ENCODE data around the gene GPR146.
"Not testable (repeated sequence)": the region's sequence is repeated elsewhere in the genome, so short reads cannot be mapped to it uniquely, and the experiment has no call there.

GPR146 gene

GRCh38 chr7:999941-1000935 lies 44.1 kb upstream of the GPR146 start:
- H3K9me3 ChIP-seq (ENCODE audit: low read depth, low read length), result no peaks in the 10 kb centered on the region
- no peak overlapping the region for H3K9ac ChIP-seq (ENCODE audit: insufficient read length)
- H3K4me3 ChIP-seq, result no peak overlapping the region
- no peak for DNase-seq (ENCODE audit: low read depth, low spot score)
- TF ChIP-seq FOXP2 (optimal IDR thresholded peaks at IDR 0.05; ENCODE audit: control extremely low read depth, extremely low read length, insufficient read depth) (no peak), POLR2AphosphoS5 (IDR thresholded peaks at IDR 0.05; ENCODE audit: borderline replicate concordance, low read depth, low read length) (no peak), EZH2 (IDR thresholded peaks at IDR 0.05) (no peak)
- no peaks in the 10 kb centered on the region for H3K36me3 ChIP-seq (ENCODE audit: insufficient read depth, low read length)
- no peak overlapping the region for H3K27ac ChIP-seq

- not testable (repeated sequence) for H3K36me3 ChIP-seq (ENCODE audit: insufficient read depth, low read length); H3K9ac ChIP-seq (ENCODE audit: insufficient read length); H3K4me3 ChIP-seq; H3K27ac ChIP-seq; H3K9me3 ChIP-seq (ENCODE audit: low read depth, low read length); DNase-seq (ENCODE audit: low read depth, low spot score)
These were observed 43.1 kb upstream of the GPR146 start for GRCh38 chr7:1001069-1001770.

GRCh38 chr7:1002026-1002425 lies 42.3 kb upstream of the GPR146 start:
- DNase-seq (ENCODE audit: low read depth, low spot score); H3K36me3 ChIP-seq (ENCODE audit: insufficient read depth, low read length); H3K27ac ChIP-seq; H3K9me3 ChIP-seq (ENCODE audit: low read depth, low read length); H3K4me3 ChIP-seq; H3K9ac ChIP-seq (ENCODE audit: insufficient read length): not testable (repeated sequence)

GRCh38 chr7:1002445-1002844 lies 41.9 kb upstream of the GPR146 start:
- DNase-seq (ENCODE audit: low read depth, low spot score); H3K9ac ChIP-seq (ENCODE audit: insufficient read length); H3K36me3 ChIP-seq (ENCODE audit: insufficient read depth, low read length); H3K27ac ChIP-seq; H3K9me3 ChIP-seq (ENCODE audit: low read depth, low read length); H3K4me3 ChIP-seq: not testable (repeated sequence)

- DNase-seq (ENCODE audit: low read depth, low spot score), result no peak
- H3K9ac ChIP-seq (ENCODE audit: insufficient read length), result no peak overlapping the region
- no peak overlapping the region for H3K27ac ChIP-seq
- TF ChIP-seq EZH2 (IDR thresholded peaks at IDR 0.05), result no peak
- TF ChIP-seq POLR2AphosphoS5 (IDR thresholded peaks at IDR 0.05; ENCODE audit: borderline replicate concordance, low read depth, low read length), result no peak
- TF ChIP-seq FOXP2 (optimal IDR thresholded peaks at IDR 0.05; ENCODE audit: control extremely low read depth, extremely low read length, insufficient read depth), result no peak
- H3K9me3 ChIP-seq (ENCODE audit: low read depth, low read length), result no peaks in the 10 kb centered on the region
- H3K36me3 ChIP-seq (ENCODE audit: insufficient read depth, low read length), result no peaks in the 10 kb centered on the region
- H3K4me3 ChIP-seq, result no peak overlapping the region
These were observed 40.1 kb upstream of the GPR146 start for GRCh38 chr7:1004018-1004852.

GRCh38 chr7:1005303-1005702 lies 39.0 kb upstream of the GPR146 start:
- Histone ChIP-seq H3K9ac (ENCODE audit: insufficient read length) (no peak overlapping the region), H3K4me3 (no peak overlapping the region), H3K27ac (no peak overlapping the region), H3K9me3 (ENCODE audit: low read depth, low read length) (no peaks in the 10 kb centered on the region), H3K36me3 (ENCODE audit: insufficient read depth, low read length) (no peaks in the 10 kb centered on the region)
- DNase-seq (ENCODE audit: low read depth, low spot score), result no peak
- TF ChIP-seq EZH2 (IDR thresholded peaks at IDR 0.05) (no peak), POLR2AphosphoS5 (IDR thresholded peaks at IDR 0.05; ENCODE audit: borderline replicate concordance, low read depth, low read length) (no peak), FOXP2 (optimal IDR thresholded peaks at IDR 0.05; ENCODE audit: control extremely low read depth, extremely low read length, insufficient read depth) (no peak)

GRCh38 chr7:1007901-1008300 lies 36.4 kb upstream of the GPR146 start:
- no peak for DNase-seq (ENCODE audit: low read depth, low spot score)

GRCh38 chr7:1008733-1009363 lies 35.5 kb upstream of the GPR146 start:
- no peak for DNase-seq (ENCODE audit: low read depth, low spot score)
- no peaks in the 10 kb centered on the region for H3K9me3 ChIP-seq (ENCODE audit: low read depth, low read length)
- H3K9ac ChIP-seq (ENCODE audit: insufficient read length), result no peak overlapping the region
- no peak overlapping the region for H3K27ac ChIP-seq
- TF ChIP-seq FOXP2 (optimal IDR thresholded peaks at IDR 0.05; ENCODE audit: control extremely low read depth, extremely low read length, insufficient read depth) (no peak), POLR2AphosphoS5 (IDR thresholded peaks at IDR 0.05; ENCODE audit: borderline replicate concordance, low read depth, low read length) (no peak), EZH2 (IDR thresholded peaks at IDR 0.05) (no peak)
- no peak overlapping the region for H3K4me3 ChIP-seq
- H3K36me3 ChIP-seq (ENCODE audit: insufficient read depth, low read length), result no peaks in the 10 kb centered on the region

More at GRCh38 chr7:1007901-1008300, 36.4 kb upstream of the GPR146 start:
- no peak overlapping the region for H3K9ac ChIP-seq (ENCODE audit: insufficient read length)
- no peak overlapping the region for H3K4me3 ChIP-seq
- TF ChIP-seq FOXP2 (optimal IDR thresholded peaks at IDR 0.05; ENCODE audit: control extremely low read depth, extremely low read length, insufficient read depth), result no peak
- TF ChIP-seq EZH2 (IDR thresholded peaks at IDR 0.05), result no peak
- TF ChIP-seq POLR2AphosphoS5 (IDR thresholded peaks at IDR 0.05; ENCODE audit: borderline replicate concordance, low read depth, low read length), result no peak
- no peak overlapping the region for H3K27ac ChIP-seq
- H3K9me3 ChIP-seq (ENCODE audit: low read depth, low read length), result no peaks in the 10 kb centered on the region
- H3K36me3 ChIP-seq (ENCODE audit: insufficient read depth, low read length), result no peaks in the 10 kb centered on the region
